ENCODE results near the gene LMTK2. TPM values are rescaled to one million over a fixed set of nuclear protein-coding genes. Genes with fewer than 3 reads are reported as not detected.
"Not testable (repeated sequence)": the region's sequence is repeated elsewhere in the genome, so short reads cannot be mapped to it uniquely, and the experiment has no call there.

The LMTK2 gene
- polyA plus RNA-seq, 1 donor = 6.6 TPM

DNA sequence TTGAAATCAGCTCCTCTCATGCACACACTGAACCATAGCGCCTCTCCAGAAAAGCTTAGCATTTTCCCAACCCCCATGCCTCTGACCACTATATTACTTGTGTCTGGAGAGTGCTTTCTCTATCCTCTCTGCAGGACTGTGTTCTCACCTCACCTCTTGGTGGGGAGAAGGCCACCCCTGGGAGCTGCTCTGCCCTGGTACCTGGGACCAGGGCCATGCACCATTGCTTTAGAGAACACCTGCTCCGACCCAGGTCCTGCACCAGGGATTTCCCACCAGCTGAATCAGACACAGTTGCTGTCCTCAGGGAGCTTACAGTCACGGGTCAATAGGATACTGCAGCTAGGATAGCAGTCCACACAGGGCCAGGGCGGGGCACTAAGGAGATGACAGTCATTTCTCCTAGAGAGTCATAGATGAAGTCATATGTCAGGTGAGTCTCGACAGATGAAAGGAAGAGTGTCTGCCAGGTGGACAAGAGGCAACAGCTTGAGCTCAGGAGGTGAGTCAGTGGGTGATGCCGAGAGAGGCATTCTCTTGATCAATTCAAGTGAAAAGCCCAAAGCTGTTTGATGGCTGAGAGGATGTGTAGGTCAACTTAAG, 619 bp upstream of the LMTK2 start:
- no peak for DNase-seq (ENCODE audit: low read depth)

DNA sequence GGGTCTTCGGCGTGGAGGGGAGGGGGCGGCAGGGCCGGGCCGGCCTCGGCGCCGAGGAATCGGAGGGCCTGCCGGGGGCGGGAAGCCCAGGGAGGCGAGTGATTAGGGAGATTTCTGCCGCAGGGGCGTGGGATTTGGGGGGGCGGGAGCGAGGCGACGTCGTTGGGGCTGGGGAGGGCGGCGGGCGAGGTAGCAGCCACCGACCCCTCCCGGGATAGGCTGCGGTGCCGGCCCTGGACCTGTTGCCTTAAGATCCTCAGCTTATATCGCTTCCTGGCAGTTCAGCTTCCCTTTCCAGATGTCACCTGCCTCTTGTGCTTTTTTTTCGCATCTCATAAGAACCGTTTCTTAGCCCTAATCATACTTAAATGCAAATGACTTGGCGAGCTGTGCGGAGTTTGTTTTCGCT, 655 bp downstream of the LMTK2 start:
- DNase-seq (ENCODE audit: low read depth) = no peak

DNA sequence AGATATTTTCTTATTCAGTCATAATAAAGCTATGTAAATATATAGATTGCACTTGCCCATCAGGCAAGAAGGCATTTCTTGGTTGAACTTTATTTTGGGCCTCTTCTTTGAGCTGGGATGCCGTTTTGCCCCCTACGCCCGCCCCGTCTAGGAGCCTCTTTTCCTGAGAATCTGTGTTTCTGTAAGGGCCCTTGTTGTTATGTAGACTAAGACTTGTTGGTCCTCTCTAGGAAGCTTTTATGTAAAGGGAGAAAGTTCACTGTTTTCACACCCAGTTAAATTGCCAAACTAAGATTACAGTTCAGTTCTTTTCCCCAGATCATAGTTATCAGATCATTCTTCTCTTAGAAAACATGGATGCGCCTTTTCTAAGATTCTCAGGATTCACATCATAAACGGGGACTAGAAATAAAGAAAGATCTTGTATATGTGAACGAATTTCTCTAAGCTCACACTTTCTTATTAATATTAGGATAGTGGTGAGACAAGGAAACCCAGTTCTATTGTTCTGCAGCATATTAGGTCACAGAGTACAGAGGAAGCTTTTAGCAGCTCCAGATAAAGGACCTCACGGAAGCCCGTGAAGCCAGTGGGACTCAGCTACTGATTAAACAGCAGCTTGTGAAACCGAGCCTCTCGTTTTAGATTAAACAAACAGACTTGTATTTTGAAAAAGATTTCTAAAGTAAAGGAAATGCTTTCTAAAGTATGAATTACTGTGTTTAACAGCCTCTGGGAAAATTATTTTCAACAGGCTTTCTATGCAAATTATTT, 3.8 kb downstream of the LMTK2 start:
- DNase-seq (ENCODE audit: low read depth) = no peak

DNA sequence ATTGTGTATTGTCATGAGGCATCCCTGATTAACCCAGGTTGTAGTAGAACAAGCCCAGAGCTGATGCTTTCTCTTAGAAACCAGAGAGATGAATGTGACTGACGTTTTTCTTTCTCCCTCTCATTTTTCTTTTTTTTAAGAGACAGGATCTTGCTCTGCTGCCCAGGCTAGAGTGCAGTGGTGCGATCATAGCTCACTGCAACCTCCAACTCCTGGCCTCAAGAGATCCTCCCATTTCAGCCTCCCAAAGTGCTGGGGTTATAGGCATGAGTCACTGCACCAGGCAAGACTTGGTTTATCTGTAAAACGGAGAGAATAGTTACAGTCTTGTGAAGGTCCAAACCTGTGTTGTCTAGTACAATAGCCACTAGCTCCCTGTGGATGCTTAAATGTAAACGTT, 5.4 kb downstream of the LMTK2 start:
- no peak for DNase-seq (ENCODE audit: low read depth)

DNA sequence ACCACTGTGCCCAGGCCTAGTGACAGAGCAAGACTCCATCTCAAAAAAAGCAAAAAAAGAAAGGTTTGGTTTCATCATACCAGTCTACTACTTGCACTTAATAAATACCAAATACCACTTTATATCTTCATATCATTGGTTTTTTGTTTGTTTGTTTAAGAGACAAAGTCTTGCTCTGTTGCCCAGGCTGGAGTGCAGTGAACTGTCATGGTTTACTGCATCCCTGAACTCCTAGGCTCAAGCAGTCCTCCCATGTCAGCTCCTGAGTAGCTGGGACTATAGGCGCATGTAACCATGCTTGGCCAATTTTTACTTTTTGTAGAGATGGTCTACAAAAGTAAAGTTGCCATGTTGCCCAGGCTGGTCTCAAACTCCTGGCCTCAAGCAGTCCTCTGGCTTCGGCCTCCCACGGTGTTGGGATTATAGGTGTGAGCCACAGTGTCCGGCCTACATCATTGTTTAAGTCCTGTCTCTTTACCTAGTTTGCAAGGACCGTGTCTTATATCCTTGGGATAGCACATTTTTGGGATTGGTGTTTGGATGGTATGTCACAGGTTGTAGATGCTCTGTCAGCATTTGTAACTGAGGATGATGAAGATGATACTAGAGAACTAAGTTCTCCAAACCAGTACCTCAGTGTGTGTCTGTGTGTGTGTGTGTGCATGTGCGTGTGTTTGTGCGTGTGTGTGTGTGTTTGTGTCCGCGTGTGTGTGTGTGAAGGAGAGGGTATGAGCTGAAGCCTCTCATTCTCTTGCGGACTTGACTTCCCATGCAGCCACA, 9.3 kb downstream of the LMTK2 start:
- DNase-seq (ENCODE audit: low read depth) = no peak

DNA sequence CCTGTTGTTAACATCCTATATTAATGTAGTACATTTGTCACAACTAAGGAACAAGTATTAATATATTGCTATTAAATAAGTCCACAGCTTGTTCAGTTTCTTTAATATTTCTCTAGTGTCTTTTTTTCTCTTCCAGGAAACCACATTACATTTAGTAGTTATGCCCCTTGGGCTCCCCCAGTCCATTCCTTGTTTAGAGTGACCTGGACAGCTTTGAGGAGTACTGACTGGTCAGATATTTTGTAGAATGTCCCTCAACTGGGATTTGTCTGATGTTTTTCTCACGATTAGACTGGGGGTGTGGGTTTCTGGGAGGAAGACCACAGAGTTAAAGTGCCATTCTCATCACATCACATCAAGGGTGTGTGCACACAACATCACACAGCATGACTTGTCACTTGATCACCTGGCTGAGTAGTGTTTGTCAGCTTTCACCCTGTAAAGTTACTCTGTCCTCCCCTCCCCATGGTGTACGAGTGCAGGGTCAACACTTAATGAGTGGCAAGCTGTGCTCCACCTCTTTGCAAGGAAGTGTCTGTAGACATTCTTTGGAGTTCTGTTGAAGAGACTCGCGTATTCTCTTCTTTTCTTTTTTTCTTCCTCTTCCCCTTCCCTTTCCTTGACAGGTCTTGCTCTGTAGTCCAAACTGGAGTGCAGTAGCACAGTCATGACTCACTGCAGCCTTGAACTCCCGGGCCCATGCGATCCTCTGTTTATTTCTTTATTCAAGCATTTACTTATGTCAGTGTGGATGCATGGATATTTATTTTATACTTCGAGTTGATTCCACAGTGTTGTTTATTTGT, 10.2 kb downstream of the LMTK2 start:
- no peak for DNase-seq (ENCODE audit: low read depth)

DNA sequence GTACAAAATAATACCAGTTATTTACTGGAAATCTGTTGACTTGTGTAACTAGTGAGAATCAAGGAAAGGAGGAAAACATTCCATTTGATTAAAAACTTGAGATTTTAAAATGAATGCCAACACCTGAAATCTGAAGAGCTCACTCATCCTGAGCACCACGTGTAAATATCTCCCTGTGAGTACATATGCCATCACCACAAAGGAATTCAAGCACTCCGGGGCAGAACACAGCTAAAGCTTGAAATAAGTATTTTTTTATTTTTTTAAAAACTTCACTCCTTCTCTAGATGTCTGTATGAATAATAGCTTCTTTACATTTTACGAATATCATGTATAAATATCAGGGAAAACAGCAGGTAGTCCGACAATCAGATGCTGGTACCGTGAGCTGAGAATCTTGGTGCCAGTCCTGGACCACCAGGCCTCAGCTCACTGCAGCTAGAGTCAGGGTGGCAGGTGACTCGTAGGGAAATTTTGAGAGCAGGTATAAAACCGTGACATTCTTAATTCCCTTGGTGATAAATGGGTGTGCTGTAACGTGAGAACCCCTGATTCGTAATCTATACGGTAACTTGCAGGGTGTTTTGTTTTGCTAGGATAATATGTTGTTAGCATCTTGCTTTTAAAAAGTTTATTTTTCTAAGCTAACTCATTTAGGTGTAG, 12.7 kb downstream of the LMTK2 start:
- no peak for DNase-seq (ENCODE audit: low read depth)

DNA sequence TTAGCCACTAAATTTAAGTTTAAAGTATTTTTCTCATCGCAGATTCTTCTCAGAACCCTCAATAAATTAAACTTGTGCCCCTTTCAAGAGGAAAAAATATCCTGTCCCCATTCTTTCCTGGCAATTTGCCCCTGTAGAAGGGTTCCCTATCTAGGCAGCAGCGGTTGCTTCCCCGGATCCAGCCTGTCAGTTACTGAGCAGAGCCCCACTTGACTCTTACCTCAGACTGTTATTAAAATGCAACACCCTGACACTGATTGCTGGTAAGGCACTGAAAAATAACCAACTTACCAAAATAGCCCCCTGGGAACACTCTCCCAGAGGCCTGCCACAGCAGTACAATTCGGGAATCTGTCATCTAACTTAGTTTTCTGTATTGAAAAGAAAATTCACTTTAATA, 13.9 kb downstream of the LMTK2 start:
- no peak for DNase-seq (ENCODE audit: low read depth)

DNA sequence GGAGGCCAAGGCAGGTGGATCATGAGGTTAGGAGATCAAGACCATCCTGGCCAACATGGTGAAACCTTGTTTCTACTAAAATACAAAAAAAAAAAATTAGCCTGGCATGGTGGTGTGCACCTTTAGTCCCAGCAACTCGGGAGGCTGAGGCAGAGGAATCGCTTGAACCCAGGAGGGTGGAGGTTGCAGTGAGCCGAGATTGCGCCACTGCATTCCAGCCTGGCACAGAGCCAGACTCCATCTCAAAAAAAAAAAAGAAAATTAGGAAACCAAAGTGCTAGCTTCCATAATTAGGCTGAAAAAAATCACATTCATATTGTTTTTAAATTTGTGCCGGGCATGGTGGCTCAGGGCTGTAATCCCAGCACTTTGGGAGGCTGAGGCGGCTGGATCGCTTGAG, 14.7 kb downstream of the LMTK2 start:
- not testable (repeated sequence) for DNase-seq (ENCODE audit: low read depth)

DNA sequence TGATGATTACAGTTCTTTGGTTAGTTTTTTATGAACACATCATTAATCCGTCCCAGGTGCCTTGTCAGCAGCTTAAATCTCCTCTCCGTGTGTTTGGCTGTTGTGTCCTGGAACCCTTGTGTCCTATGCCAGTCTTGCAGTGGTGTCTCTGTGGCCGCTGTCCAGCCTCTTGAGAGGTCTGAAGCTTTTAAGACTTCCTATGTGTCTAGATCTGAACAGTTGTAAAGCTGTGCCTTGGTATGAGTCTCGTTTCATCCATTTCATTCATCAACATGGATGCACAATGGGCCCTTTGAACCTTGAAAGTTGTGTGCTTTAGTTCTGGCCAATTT, 16.7 kb downstream of the LMTK2 start:
- no peak for DNase-seq (ENCODE audit: low read depth)

DNA sequence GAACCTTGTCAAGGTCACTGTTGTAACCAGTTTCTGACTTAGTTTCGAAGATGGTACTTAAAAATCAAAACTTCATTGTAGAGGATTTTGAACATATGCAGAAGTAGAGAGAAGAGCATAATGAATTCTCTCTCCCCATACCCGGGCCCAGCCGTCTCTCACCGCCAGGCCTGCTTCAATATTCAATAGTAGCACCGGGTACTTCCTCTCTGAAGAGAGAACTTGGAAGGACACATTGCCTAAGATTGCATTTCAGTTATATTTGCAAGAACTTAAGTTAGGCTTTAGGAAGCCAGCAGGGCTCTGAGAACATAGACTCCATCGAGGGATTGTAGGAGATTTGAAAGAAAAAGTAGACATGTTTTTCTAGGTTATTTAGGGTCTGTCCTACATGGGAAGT, 19.1 kb downstream of the LMTK2 start:
- no peak for DNase-seq (ENCODE audit: low read depth)

DNA sequence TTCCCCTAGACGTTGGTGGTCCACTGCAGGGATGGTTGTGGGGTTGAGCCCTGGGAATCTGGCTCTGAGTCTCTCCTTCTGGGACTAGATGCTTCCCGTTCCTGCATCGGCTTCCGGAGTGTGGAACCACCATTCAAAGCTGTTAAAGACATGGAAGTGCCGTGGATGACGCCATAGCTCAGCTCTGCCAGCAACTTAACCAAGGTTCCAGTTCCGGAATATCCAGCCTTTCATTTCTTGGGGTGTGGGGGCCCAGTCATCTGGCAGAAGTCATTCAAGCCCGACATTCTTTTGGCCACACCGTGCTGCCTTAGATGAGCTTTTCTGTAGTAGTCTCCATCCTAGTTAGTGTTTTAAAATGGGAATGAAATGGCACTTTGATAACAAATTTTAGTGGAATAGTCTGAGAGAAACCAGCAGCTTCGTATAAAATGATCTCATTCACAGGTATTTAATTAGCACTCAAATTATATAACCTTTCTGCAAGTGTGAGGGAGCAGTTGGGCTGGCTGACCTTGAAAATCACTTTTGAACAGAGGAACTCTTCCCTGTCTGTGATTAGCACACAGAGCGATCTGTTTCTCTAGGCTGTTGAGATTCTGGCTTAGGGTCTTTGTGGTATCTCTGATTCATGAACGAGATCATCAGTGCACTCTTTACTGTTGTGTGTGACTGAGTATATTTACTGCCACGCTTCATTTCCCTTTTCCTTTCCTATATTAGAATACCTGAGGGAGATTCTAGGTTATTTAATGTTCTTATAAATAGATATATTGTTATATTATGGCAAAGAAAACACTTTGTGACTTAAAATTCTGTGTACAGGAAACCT, 19.9 kb downstream of the LMTK2 start:
- DNase-seq (ENCODE audit: low read depth) = no peak

DNA sequence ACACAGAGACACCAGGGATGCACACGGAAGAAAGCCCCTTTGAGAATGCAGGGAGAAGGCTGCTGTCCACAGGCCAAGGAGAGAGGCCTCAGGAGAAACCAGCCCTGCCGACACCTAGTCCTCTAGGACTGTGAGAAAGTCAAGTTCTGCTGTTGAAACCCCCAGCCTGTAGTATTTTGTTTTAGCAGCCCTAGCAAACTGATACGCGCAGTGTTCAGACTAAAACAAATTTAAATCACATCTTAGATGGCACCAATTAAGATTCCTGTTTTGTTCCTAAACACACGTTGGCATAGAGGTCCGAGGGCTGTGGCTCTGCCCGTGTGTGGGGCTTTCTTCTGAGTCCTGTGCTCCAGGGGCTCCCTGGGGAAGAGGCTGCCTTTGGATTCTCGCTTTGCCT, 21.7 kb downstream of the LMTK2 start:
- DNase-seq (ENCODE audit: low read depth) = no peak

DNA sequence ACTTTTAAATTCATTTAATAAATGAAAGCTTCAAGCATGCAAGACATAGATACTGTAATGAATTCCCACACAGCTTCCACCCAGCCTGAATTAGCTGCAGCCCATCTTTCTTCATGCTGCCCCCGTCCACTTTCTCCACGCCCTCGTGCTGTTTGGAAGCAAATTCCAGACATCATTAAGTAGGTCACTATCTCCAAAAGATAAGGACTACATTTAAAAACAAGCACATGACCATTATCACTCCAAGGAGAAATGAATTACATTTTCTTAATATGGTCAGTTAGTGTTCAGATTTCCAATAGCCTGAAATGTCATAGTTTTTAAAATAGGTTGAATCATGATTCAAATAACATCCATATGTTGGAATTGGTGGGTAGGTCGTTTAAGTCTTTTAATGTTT, 24.3 kb downstream of the LMTK2 start:
- no peak for DNase-seq (ENCODE audit: low read depth)

DNA sequence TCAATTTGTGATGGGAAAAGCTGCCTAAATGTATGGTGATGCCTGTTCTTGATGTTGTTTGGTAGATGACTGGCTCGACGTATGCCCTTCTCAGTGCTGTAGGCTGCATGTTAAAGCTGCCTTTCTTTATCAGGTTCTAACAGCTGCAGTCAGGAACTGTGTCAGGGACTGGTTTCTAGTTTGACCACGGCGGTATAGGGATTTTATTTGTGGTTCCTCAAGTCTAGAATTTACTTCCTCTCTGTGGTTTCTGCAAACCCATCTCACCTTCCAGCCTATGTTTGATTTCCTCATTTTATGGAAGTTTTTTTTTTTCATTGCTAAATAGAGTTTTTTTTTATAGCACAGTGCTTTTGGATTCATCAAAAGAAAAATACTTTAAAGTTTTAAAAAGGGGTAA, 26.5 kb downstream of the LMTK2 start:
- DNase-seq (ENCODE audit: low read depth) = no peak

DNA sequence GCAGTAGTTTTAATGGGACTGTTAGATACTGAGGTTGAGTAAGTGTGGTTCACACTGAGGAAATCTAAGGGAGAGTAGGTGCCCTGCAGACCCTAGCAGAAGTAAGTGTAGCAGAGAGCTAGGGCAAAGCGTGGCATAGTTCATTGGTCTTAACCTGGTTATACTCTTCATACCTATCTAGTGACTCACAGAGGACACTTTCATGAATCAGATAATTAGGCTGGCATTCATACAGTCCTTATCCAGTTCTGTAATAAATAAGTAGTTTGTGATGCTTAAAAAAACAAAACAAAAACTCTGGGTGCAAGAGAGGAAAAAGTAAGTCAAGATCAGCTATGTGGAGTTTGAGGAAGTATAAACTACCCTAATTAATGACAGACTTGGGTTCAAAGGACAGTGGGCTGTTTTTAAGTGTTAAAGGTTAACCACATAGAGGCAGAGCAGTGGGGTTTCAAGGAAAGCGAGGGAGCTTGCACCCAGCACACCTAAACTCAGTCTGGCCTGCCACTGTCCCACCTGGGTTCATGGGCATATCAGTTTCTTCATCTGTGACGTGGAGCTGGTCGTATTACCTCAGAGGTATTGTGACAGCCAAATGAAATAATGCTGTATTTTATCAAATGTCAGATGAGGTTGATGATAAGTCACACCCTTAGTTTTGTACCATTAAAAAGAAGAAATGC, 27.1 kb downstream of the LMTK2 start:
- no peak for DNase-seq (ENCODE audit: low read depth)

DNA sequence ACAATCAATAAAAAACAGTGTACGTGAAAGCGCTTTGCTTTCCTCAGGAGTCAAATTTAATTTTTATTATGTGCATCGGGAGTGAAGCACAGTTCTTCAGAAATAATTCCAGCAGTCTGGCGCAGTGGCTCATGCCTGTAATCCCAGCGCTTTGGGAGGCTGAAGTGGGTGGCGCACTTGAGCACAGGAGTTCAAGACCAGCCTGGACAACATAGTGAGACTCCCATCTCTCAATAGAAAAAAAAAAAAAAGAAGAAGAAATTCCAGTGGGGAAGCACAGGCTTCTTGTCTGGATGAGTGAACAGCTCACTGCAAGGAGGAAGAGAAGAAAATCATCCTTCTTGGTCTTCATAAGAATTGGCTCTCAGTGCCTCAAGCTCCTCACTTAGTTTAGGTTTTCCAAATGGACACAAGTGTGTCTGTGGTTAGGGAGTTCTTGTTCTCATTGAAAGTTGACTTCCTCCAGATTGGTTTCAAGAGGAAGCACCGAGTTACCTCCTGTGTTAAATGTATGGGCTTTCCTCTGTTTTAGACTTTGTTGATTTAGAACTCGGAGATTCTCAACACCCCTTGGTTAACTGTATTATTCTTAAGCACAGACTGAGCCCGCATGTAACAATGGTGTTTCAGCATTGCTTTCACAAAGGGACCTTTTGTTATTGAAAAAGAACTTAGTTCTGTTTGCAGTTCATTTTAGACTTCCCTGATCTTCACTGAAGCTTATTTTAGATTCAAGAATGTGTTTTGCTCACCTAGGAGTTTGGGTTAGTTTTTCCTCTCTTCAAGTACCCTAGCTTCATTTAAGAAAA, 28.0 kb downstream of the LMTK2 start:
- no peak for DNase-seq (ENCODE audit: low read depth)

DNA sequence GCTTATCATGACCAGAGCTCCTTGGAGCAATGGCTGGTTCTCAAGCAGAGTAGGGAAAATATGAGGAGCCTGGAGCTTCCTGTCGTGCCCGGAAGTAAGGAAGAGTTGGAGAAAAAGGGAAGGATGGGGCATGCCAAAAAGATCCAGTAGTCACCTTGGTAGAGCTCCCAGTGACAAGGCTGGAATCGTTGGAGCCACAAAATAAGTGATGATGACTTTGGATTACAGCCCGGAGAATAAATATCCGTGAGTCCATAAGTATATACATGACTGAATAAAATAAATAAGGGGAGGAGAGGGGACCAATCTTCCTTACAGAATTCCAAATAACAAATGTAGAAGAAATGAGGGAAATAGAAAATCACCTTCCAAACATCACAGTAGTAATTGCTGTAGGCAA, 29.3 kb downstream of the LMTK2 start:
- DNase-seq (ENCODE audit: low read depth) = no peak

DNA sequence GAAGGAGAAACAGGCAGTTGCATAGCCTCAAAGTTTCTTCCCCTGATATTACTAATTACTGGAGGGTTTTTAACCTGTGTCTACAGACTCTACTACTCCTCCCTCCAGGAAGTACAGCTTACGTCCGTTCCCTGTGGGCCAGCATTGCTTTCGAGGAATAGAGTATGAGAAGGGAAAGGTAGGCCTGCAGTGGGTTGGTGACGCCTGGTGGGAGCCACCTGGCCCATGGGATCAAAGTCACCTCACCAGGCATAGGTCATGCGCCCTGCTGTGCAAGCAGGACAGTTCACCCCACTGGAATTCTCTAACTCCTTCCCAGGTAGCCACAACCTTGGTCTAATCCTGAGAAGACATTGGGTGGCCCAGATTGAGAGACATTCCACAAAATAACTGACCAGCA, 29.8 kb downstream of the LMTK2 start:
- no peak for DNase-seq (ENCODE audit: low read depth)
